Adrenal gland (tissue), 5 donors: ENCODE data around the gene APOO.

Experiments
- CTCF ChIP-seq, 6 experiments: fragments of 450-650 bp in 4 of 6; fragments of 200-600 bp in 2 of 6; sonication (generic) in 1 of 6; IDR thresholded peaks; 1 replicate in 5 of 6; 2 replicates in 1 of 6; pipeline versions ENCODE4 v1.5.1 to v1.8.0; 2016 to 2021; ENCODE audit warnings: antibody characterized with exemption in 6 of 6, mild to moderate bottlenecking in 2 of 6, moderate library complexity in 1 of 6
- POLR2A ChIP-seq, 2 donors: fragments of 450-650 bp; IDR thresholded peaks; one replicate each; pipeline ENCODE4 v1.6.1; 2017; ENCODE audit warnings: antibody characterized with exemption in 2 of 2, mild to moderate bottlenecking in 2 of 2, moderate library complexity in 1 of 2
- donor health status: DM: no; HTN: no; CAD: no.

GRCh38 chrX:23784470-23785331, 123.0 kb downstream of the APOO start:
- TF ChIP-seq CTCF (IDR thresholded peaks at IDR 0.05): no peak
- TF ChIP-seq POLR2A (IDR thresholded peaks at IDR 0.05): no peak
